BE2C (cell line): ENCODE results near the gene SUN5.

Experiments
- DNase-seq: peaks from one replicate; pipeline ENCODE4 v3.0.0-alpha.2; 2020
- H3K27me3 ChIP-seq: fragments of 250-450 bp; sonication (Bioruptor Pico); 2 replicates; pipeline ENCODE4 v1.5.1; 2020; ENCODE audit warnings: mild to moderate bottlenecking
- H3K36me3 ChIP-seq: fragments of 250-450 bp; sonication (Bioruptor Pico); 2 replicates; pipeline ENCODE4 v1.5.1; 2020; ENCODE audit warnings: mild to moderate bottlenecking
- H3K4me1 ChIP-seq: fragments of 250-450 bp; sonication (Bioruptor Pico); 2 replicates; pipeline ENCODE4 v1.5.1; 2020
- H3K4me3 ChIP-seq: 2 replicates; pipeline ENCODE4 v1.5.1; 2011; ENCODE audit warnings: low read depth, low read length
- H3K9me3 ChIP-seq: fragments of 250-450 bp; sonication (Bioruptor Pico); 2 replicates; pipeline ENCODE4 v1.5.1; 2020
- CTCF ChIP-seq: IDR thresholded peaks from 2 replicates; pipeline ENCODE4 v1.5.1; 2012; ENCODE audit warnings: mild to moderate bottlenecking, low read depth, low read length

SUN5 gene

GRCh38 chr20:32941155-32941885 is 62.9 kb downstream of the SUN5 start:
- Histone ChIP-seq H3K4me1 (no peaks in the 10 kb centered on the region), H3K4me3 (no peak overlapping the region), H3K27me3 (peaks cover 9% of the 10 kb centered on the region), H3K9me3 (no peaks in the 10 kb centered on the region), H3K36me3 (no peaks in the 10 kb centered on the region)
- TF ChIP-seq CTCF = no peak
- DNase-seq = no peak

GRCh38 chr20:32934580-32934979 is 69.7 kb downstream of the SUN5 start:
- no peaks in the 10 kb centered on the region for H3K9me3 ChIP-seq
- no peaks in the 10 kb centered on the region for H3K36me3 ChIP-seq
- no peak for DNase-seq
- H3K4me3 ChIP-seq = no peak overlapping the region
- peaks cover 3% of the 10 kb centered on the region; the same call in 1 of the 2 replicates for H3K27me3 ChIP-seq
- no peaks in the 10 kb centered on the region for H3K4me1 ChIP-seq
- no peak for TF ChIP-seq CTCF
